SK-N-SH (cell line): Measurements from ENCODE around the gene FSHR. TPM values are rescaled to one million over a fixed set of nuclear protein-coding genes. Genes with fewer than 3 reads are reported as not detected.

ENCODE experiments used
- CTCF ChIA-PET: fragments of 300-600, 350-600 bp; formaldehyde crosslinking; extraction: SDS; loops from one replicate; lab custom pipeline; 2021; lab: Yijun Ruan, JAX
- POLR2A ChIA-PET: fragments of 350-600 bp; sonication (Branson Sonifier 250); formaldehyde crosslinking; extraction: SDS; loops from one replicate; lab custom pipeline; 2020; ENCODE audit warnings: antibody characterized with exemption, inconsistent platforms; lab: Yijun Ruan, JAX
- DNase-seq: peaks from one replicate; pipeline ENCODE4 v3.0.0; 2012
- H2AFZ ChIP-seq: fragments of 200-600 bp; sonication (generic); 2 replicates; pipeline ENCODE4 v1.8.1; 2016; ENCODE audit warnings: antibody characterized with exemption, mild to moderate bottlenecking, low read depth
- H3F3A ChIP-seq: fragments of 200-600 bp; sonication (generic); replicated peaks from 2 replicates; pipeline ENCODE3; 2016; ENCODE audit warnings: antibody characterized with exemption, mild to moderate bottlenecking; ENCODE audit not compliant: insufficient read depth
- H3K27ac ChIP-seq, 2 experiments: fragments of 200-500 bp in 1 of 2; fragments of 200-600 bp in 1 of 2; sonication (Bioruptor generic) in 1 of 2; sonication (generic), shearing (Covaris generic) in 1 of 2; 2 replicates each; pipeline versions ENCODE4 v1.5.1 to v1.6.1; 2014 to 2016; ENCODE audit warnings: low read depth in 2 of 2, inconsistent platforms in 1 of 2, low read length in 1 of 2, mild to moderate bottlenecking in 1 of 2, mixed read lengths in 1 of 2
- H3K27me3 ChIP-seq: fragments of 200-600 bp; sonication (generic), shearing (Covaris generic); 2 replicates; pipeline ENCODE4 v1.6.1; 2016; ENCODE audit warnings: mixed run types; ENCODE audit not compliant: insufficient read depth
- H3K36me3 ChIP-seq, 2 experiments: fragments of 200-500 bp in 1 of 2; fragments of 200-600 bp in 1 of 2; sonication (Bioruptor generic) in 1 of 2; sonication (generic) in 1 of 2; replicated peaks in 1 of 2; 2 replicates each; pipeline versions ENCODE3 to v1.5.1; 2014 to 2016; ENCODE audit warnings: low read length in 1 of 2, mild to moderate bottlenecking in 1 of 2; ENCODE audit not compliant: insufficient read depth in 2 of 2, control insufficient read depth in 1 of 2
- H3K4me1 ChIP-seq, 2 experiments: fragments of 200-500 bp in 1 of 2; fragments of 200-600 bp in 1 of 2; sonication (Bioruptor generic) in 1 of 2; sonication (generic), shearing (Covaris generic) in 1 of 2; 2 replicates each; pipeline versions ENCODE4 v1.5.1 to v1.6.1; 2014 to 2016; ENCODE audit warnings: low read depth in 1 of 2, low read length in 1 of 2, mixed run types in 1 of 2; ENCODE audit not compliant: insufficient read depth in 2 of 2, control insufficient read depth in 1 of 2
- H3K4me2 ChIP-seq: fragments of 200-600 bp; sonication (generic), shearing (Covaris generic); 2 replicates; pipeline ENCODE4 v1.6.1; 2017; ENCODE audit warnings: mixed run types
- H3K4me3 ChIP-seq, 2 experiments: fragments of 200-500 bp in 1 of 2; fragments of 200-600 bp in 1 of 2; sonication (Bioruptor generic) in 1 of 2; sonication (generic), shearing (Covaris generic) in 1 of 2; 2 replicates each; pipeline versions ENCODE4 v1.5.1 to v1.8.1; 2014 to 2016; ENCODE audit warnings: low read depth in 2 of 2, inconsistent platforms in 1 of 2, low read length in 1 of 2, mild to moderate bottlenecking in 1 of 2, mixed read lengths in 1 of 2, moderate library complexity in 1 of 2
- H3K79me2 ChIP-seq: fragments of 200-600 bp; sonication (generic); 2 replicates; pipeline ENCODE4 v1.8.1; 2017; ENCODE audit warnings: mild to moderate bottlenecking; ENCODE audit not compliant: insufficient read depth
- H3K9ac ChIP-seq: fragments of 200-600 bp; sonication (generic); 2 replicates; pipeline ENCODE4 v1.6.1; 2017; ENCODE audit warnings: mixed run types
- H3K9me2 ChIP-seq: fragments of 200-600 bp; sonication (generic); 2 replicates; pipeline ENCODE4 v1.6.1; 2017; ENCODE audit warnings: mixed run types
- H3K9me3 ChIP-seq: fragments of 200-600 bp; sonication (generic); 2 replicates; pipeline ENCODE4 v1.6.1; 2017; ENCODE audit warnings: mixed run types, mild to moderate bottlenecking, moderate library complexity
- H4K20me1 ChIP-seq: fragments of 200-600 bp; sonication (generic); 2 replicates; pipeline ENCODE4 v1.6.1; 2017; ENCODE audit warnings: mild to moderate bottlenecking, mixed run types; ENCODE audit not compliant: insufficient read depth
- CHD2 ChIP-seq: fragments of 150-350 bp; IDR thresholded peaks from 2 replicates; pipeline ENCODE4 v1.6.1; 2018; ENCODE audit warnings: low read length; ENCODE audit not compliant: partially characterized antibody
- EZH2phosphoT487 ChIP-seq: fragments of 200-600 bp; sonication (generic); IDR thresholded peaks from 2 replicates; pipeline ENCODE4 v1.6.1; 2017; ENCODE audit warnings: low read depth, mixed run types, mild to moderate bottlenecking, antibody characterized with exemption, moderate library complexity, borderline replicate concordance
- FOSL2 ChIP-seq: IDR thresholded peaks from 2 replicates; pipeline ENCODE4 v1.4.0; 2012; ENCODE audit warnings: low read depth, mild to moderate bottlenecking, moderate library complexity, borderline replicate concordance
- GATA2 ChIP-seq: sonication (generic); formaldehyde crosslinking; IDR thresholded peaks from 2 replicates; pipeline ENCODE4 v1.5.0; 2020; ENCODE audit warnings: mild to moderate bottlenecking, missing genetic modification reagents
- IRF3 ChIP-seq: fragments of 150-350 bp; IDR thresholded peaks from 2 replicates; pipeline ENCODE4 v1.6.1; 2016; ENCODE audit warnings: mild to moderate bottlenecking, low read depth, low read length
- NFIC ChIP-seq: IDR thresholded peaks from 2 replicates; pipeline ENCODE4 v1.4.0; 2012; ENCODE audit warnings: borderline replicate concordance
- POLR2AphosphoS5 ChIP-seq: IDR thresholded peaks from 2 replicates; pipeline ENCODE4 v1.6.1; 2012; ENCODE audit warnings: low read depth, low read length
- RCOR1 ChIP-seq: fragments of 150-350 bp; IDR thresholded peaks from 2 replicates; pipeline ENCODE4 v1.6.1; 2017; ENCODE audit warnings: antibody characterized with exemption, low read length
- SIN3A ChIP-seq: IDR thresholded peaks from 2 replicates; pipeline ENCODE4 v1.6.1; 2012; ENCODE audit warnings: low read depth, mild to moderate bottlenecking, low read length, moderate library complexity, borderline replicate concordance
- SMC3 ChIP-seq: IDR thresholded peaks from 2 replicates; pipeline ENCODE4 v1.6.1; 2012; ENCODE audit warnings: low read depth, low read length, improper control_type of control experiment
- TAF1 ChIP-seq: IDR thresholded peaks from 2 replicates; pipeline ENCODE4 v1.6.1; 2012; ENCODE audit warnings: low read depth, mild to moderate bottlenecking, low read length, moderate library complexity, borderline replicate concordance
- WGBS: methylation state at CpG from one replicate; pipeline ENCODE4 v1.1.6; 2017; ENCODE audit warnings: low lambda C conversion rate; 5-methylcytosine and 5-hydroxymethylcytosine counted together
- polyA plus RNA-seq, 3 experiments: library from polyadenylated mRNA; depleted of rRNA; stranded (reverse); fragments of >200 nt; gene quantifications; 2 replicates each; pipeline ENCODE4 v1.2.3, GENCODE V29; 2012
- TF ChIP-seq, protein P1 (sequence below): IDR thresholded peaks from 2 replicates; pipeline ENCODE4 v1.4.0; 2012; ENCODE audit warnings: low read depth, borderline replicate concordance
- TF ChIP-seq, protein P2 (sequence below): IDR thresholded peaks from 2 replicates; pipeline ENCODE4 v1.6.1; 2012; ENCODE audit warnings: mild to moderate bottlenecking, low read depth, low read length, moderate library complexity

Gene FSHR
- polyA plus RNA-seq, 1 of the 3 experiments (the other 2 are of a cell fraction), result not detected

DNA sequence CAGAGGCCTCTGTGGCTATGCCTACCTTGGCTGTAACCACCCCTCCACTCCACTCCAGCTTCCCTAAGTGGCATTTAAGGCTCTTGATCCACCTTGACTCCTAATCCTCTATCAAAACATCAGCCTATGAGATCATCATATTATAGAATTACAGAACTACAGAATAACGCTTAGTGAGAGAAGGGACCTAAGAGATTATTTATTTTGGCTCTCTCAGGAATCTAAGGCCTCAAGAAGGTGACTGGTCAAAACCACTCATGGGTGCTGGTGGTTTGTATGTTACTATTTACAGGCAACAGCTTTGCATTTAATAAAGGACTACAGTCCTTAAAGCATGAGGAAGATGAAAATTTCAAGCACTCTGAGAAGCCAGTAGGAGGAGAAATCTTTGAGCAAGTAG, 118.8 kb downstream of the FSHR start:
- Histone ChIP-seq H3K36me3 (no peaks in the 10 kb centered on the region), H2AFZ (no peak overlapping the region)
- 21% methylated on average over 1 of the region's 1 CpG for WGBS

GRCh38 chr2:49033394-49034185, 120.7 kb downstream of the FSHR start:
- Histone ChIP-seq H3K9me2 (no peaks in the 10 kb centered on the region), H3K27me3 (no peaks in the 10 kb centered on the region), H2AFZ (no peak overlapping the region), H3F3A (no peaks in the 10 kb centered on the region), H3K4me1 (no peaks in the 10 kb centered on the region; a peak in 1 of 4 replicates), H3K27ac (no peak overlapping the region), H3K4me3 (no peak overlapping the region), H4K20me1 (no peaks in the 10 kb centered on the region), H3K9ac (no peak overlapping the region), H3K79me2 (no peaks in the 10 kb centered on the region), H3K36me3 (no peaks in the 10 kb centered on the region), H3K4me2 (no peak overlapping the region), H3K9me3 (no peaks in the 10 kb centered on the region)
- no peak for DNase-seq
- no peak for TF ChIP-seq POLR2AphosphoS5
- TF ChIP-seq EZH2phosphoT487, result no peak
- no peak for TF ChIP-seq CHD2
- TF ChIP-seq FOSL2, result no peak
- TF ChIP-seq IRF3, result no peak
- no peak for TF ChIP-seq SIN3A
- 6% methylated on average over 4 of the region's 4 CpGs for WGBS
- ChIA-PET CTCF (interaction anchor here (1.6 kb wide), 1 partner anchor 10 kb away, joined by 11 read pairs; no protein-coding TSS in a partner anchor), POLR2A (no interaction called here)

More for the DNA sequence above, 118.8 kb downstream of the FSHR start:
- TF ChIP-seq GATA2 (CRISPR knock-in tag) (no peak), RCOR1 (no peak)
- TF ChIP-seq, all 33 proteins: peak for 0
- H3K27me3 ChIP-seq, result no peaks in the 10 kb centered on the region
- no peak overlapping the region for H3K4me3 ChIP-seq
- no peak overlapping the region for H3K27ac ChIP-seq
- POLR2A ChIA-PET, result no interaction called here
- no peaks in the 10 kb centered on the region for H3K9me2 ChIP-seq
- H3K4me1 ChIP-seq, result no peaks in the 10 kb centered on the region; a peak in 1 of 4 replicates
- no peaks in the 10 kb centered on the region for H4K20me1 ChIP-seq
- DNase-seq, result no peak
- H3K4me2 ChIP-seq, result no peak overlapping the region
- H3K9me3 ChIP-seq, result no peaks in the 10 kb centered on the region
- CTCF ChIA-PET, result no interaction called here
- H3K9ac ChIP-seq, result no peak overlapping the region
- no peaks in the 10 kb centered on the region for H3K79me2 ChIP-seq
- no peaks in the 10 kb centered on the region for H3F3A ChIP-seq

DNA sequence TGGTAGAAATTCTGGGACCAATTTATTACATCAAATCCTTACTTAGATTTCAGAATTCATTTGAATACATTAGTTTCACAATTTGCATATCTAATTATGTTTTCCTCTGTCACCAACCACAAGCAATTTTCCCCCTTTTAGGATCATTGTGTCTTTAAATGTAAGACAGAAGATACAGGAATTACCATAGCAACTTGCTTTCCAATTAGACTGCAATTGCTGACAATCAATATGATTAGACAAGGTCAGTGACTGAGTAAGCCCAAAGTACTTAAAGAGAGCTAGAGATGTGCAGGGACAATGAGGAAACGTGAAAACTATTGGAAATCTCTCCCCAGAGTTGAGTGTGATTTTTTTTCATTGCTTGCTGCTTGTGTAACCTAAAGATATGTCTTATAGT, 121.4 kb downstream of the FSHR start:
- Histone ChIP-seq H3K4me2 (no peak overlapping the region), H3K9me3 (no peaks in the 10 kb centered on the region), H3K4me3 (no peak overlapping the region), H3F3A (no peaks in the 10 kb centered on the region), H4K20me1 (no peaks in the 10 kb centered on the region), H3K27ac (no peak overlapping the region), H3K9me2 (no peaks in the 10 kb centered on the region), H3K79me2 (no peaks in the 10 kb centered on the region), H3K36me3 (no peaks in the 10 kb centered on the region), H3K4me1 (no peaks in the 10 kb centered on the region; a peak in 1 of 4 replicates), H3K27me3 (no peaks in the 10 kb centered on the region), H3K9ac (no peak overlapping the region), H2AFZ (no peak overlapping the region)
- ChIA-PET POLR2A (no interaction called here), CTCF (interaction anchor here (1.0 kb wide), 1 partner anchor 15 kb away, joined by 3 read pairs; no protein-coding TSS in a partner anchor)
- WGBS, result 7% methylated on average over 1 of the region's 1 CpG
- DNase-seq, result no peak
- TF ChIP-seq SIN3A (no peak), NFIC (no peak), IRF3 (no peak), SMC3 (no peak), GATA2 (CRISPR knock-in tag) (no peak), TAF1 (no peak)
- TF ChIP-seq, protein P1, sequence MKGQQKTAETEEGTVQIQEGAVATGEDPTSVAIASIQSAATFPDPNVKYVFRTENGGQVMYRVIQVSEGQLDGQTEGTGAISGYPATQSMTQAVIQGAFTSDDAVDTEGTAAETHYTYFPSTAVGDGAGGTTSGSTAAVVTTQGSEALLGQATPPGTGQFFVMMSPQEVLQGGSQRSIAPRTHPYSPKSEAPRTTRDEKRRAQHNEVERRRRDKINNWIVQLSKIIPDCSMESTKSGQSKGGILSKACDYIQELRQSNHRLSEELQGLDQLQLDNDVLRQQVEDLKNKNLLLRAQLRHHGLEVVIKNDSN, result no peak
- TF ChIP-seq, protein P2, sequence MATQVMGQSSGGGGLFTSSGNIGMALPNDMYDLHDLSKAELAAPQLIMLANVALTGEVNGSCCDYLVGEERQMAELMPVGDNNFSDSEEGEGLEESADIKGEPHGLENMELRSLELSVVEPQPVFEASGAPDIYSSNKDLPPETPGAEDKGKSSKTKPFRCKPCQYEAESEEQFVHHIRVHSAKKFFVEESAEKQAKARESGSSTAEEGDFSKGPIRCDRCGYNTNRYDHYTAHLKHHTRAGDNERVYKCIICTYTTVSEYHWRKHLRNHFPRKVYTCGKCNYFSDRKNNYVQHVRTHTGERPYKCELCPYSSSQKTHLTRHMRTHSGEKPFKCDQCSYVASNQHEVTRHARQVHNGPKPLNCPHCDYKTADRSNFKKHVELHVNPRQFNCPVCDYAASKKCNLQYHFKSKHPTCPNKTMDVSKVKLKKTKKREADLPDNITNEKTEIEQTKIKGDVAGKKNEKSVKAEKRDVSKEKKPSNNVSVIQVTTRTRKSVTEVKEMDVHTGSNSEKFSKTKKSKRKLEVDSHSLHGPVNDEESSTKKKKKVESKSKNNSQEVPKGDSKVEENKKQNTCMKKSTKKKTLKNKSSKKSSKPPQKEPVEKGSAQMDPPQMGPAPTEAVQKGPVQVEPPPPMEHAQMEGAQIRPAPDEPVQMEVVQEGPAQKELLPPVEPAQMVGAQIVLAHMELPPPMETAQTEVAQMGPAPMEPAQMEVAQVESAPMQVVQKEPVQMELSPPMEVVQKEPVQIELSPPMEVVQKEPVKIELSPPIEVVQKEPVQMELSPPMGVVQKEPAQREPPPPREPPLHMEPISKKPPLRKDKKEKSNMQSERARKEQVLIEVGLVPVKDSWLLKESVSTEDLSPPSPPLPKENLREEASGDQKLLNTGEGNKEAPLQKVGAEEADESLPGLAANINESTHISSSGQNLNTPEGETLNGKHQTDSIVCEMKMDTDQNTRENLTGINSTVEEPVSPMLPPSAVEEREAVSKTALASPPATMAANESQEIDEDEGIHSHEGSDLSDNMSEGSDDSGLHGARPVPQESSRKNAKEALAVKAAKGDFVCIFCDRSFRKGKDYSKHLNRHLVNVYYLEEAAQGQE, result no peak
